Mesendoderm (in vitro differentiated cells): Measurements from ENCODE around the gene KHDC4.
A peak's percentile ranks its signal among the peaks of the same experiment; 100 is the strongest.

Experiments used
- DNase-seq: peaks from one replicate; pipeline ENCODE4 v3.0.0; 2013
- H2AK5ac ChIP-seq: 2 replicates; pipeline ENCODE4 v1.6.1; 2013; ENCODE audit warnings: low read length, inconsistent platforms
- H2BK120ac ChIP-seq: 2 replicates; pipeline ENCODE4 v1.6.1; 2013; ENCODE audit warnings: low read depth, mild to moderate bottlenecking, low read length, moderate library complexity, mixed read lengths
- H2BK15ac ChIP-seq: replicated peaks from 2 replicates; pipeline ENCODE4 v1.6.1; 2013; ENCODE audit warnings: low read depth, mild to moderate bottlenecking, moderate library complexity
- H2BK5ac ChIP-seq: 2 replicates; pipeline ENCODE4 v1.6.1; 2013; ENCODE audit warnings: low read length, inconsistent platforms
- H3K18ac ChIP-seq: 2 replicates; pipeline ENCODE4 v1.6.1; 2013; ENCODE audit warnings: mild to moderate bottlenecking, low read length, mixed read lengths
- H3K23ac ChIP-seq: one replicate; pipeline ENCODE4 v1.6.1; 2013; ENCODE audit warnings: low read length
- H3K27ac ChIP-seq: 2 replicates; pipeline ENCODE4 v1.5.1; 2013; ENCODE audit warnings: low read depth, mild to moderate bottlenecking, inconsistent platforms, low read length, moderate library complexity
- H3K27me3 ChIP-seq: 2 replicates; pipeline ENCODE4 v1.6.1; 2013; ENCODE audit warnings: low read length, control low read depth, mild to moderate bottlenecking, inconsistent platforms; ENCODE audit not compliant: insufficient read depth, poor library complexity
- H3K36me3 ChIP-seq: 2 replicates; pipeline ENCODE4 v1.6.1; 2013; ENCODE audit warnings: low read length, inconsistent platforms; ENCODE audit not compliant: control insufficient read depth, insufficient read depth
- H3K4ac ChIP-seq: one replicate; pipeline ENCODE4 v1.6.1; 2013; ENCODE audit warnings: low read depth, mild to moderate bottlenecking, low read length, moderate library complexity
- H3K4me1 ChIP-seq: 2 replicates; pipeline ENCODE4 v1.6.1; 2013; ENCODE audit warnings: low read depth, low read length, inconsistent platforms; ENCODE audit not compliant: control insufficient read depth
- H3K4me2 ChIP-seq: 2 replicates; pipeline ENCODE4 v1.6.1; 2013; ENCODE audit warnings: low read length
- H3K4me3 ChIP-seq: 2 replicates; pipeline ENCODE4 v1.5.1; 2013; ENCODE audit warnings: mild to moderate bottlenecking, low read length
- H3K56ac ChIP-seq: one replicate; pipeline ENCODE4 v1.6.1; 2013; ENCODE audit warnings: low read length
- H3K79me1 ChIP-seq: 2 replicates; pipeline ENCODE4 v1.6.1; 2013; ENCODE audit warnings: low read length, inconsistent platforms
- H3K79me2 ChIP-seq: 2 replicates; pipeline ENCODE4 v1.6.1; 2013; ENCODE audit warnings: mild to moderate bottlenecking, low read length; ENCODE audit not compliant: control insufficient read depth, insufficient read depth
- H3K9ac ChIP-seq: 2 replicates; pipeline ENCODE4 v1.6.1; 2013; ENCODE audit warnings: low read length, inconsistent platforms
- H4K5ac ChIP-seq: one replicate; pipeline ENCODE4 v1.6.1; 2013; ENCODE audit warnings: low read length
- H4K8ac ChIP-seq: one replicate; pipeline ENCODE4 v1.6.1; 2013; ENCODE audit warnings: low read depth, mild to moderate bottlenecking, control low read depth, low read length, moderate library complexity
- WGBS: extraction: QIAGEN DNeasy Blood & Tissue Kit; methylation state at CpG from one replicate; pipeline ENCODE4 v1.1.7; 2013; ENCODE audit warnings: low lambda C conversion rate, missing lambda C conversion rate; ENCODE audit not compliant: insufficient coverage; ENCODE audit errors: extremely low coverage; 5-methylcytosine and 5-hydroxymethylcytosine counted together

Gene KHDC4

GRCh38 chr1:155975375-155976061 is 41.3 kb upstream of the KHDC4 start:
- peak overlapping the region; percentile 34 for H3K27ac ChIP-seq
- peak overlapping the region; percentile 91 for H3K4me2 ChIP-seq
- H4K8ac ChIP-seq: no peak overlapping the region
- H3K4me3 ChIP-seq: no peak overlapping the region
- peak overlapping the region; percentile 83 for H3K4ac ChIP-seq
- H2AK5ac ChIP-seq: peak overlapping the region; percentile 80
- peaks cover 35% of the 10 kb centered on the region for H3K79me1 ChIP-seq
- H2BK15ac ChIP-seq: no peak overlapping the region
- H3K79me2 ChIP-seq: peaks cover 65% of the 10 kb centered on the region
- DNase-seq: no peak
- peaks cover 25% of the 10 kb centered on the region for H3K4me1 ChIP-seq
- H4K5ac ChIP-seq: no peak overlapping the region
- peak overlapping the region; percentile 77 for H3K9ac ChIP-seq
- no peaks in the 10 kb centered on the region for H3K36me3 ChIP-seq
- H2BK5ac ChIP-seq: peak overlapping the region; percentile 89
- peak overlapping the region; percentile 77 for H3K18ac ChIP-seq
- no peaks in the 10 kb centered on the region for H3K27me3 ChIP-seq
- H3K23ac ChIP-seq: peak overlapping the region; percentile 97
- WGBS: no CpG with 5 or more reads among the region's 4 CpGs
- peak overlapping the region; percentile 97 for H3K56ac ChIP-seq
- H2BK120ac ChIP-seq: no peak overlapping the region

GRCh38 chr1:155974208-155975115 is 40.2 kb upstream of the KHDC4 start:
- no peak overlapping the region for H3K4me3 ChIP-seq
- peak overlapping the region; percentile 97 for H3K23ac ChIP-seq
- no CpG with 5 or more reads among the region's 13 CpGs for WGBS
- H3K56ac ChIP-seq: peak overlapping the region; percentile 97
- no peak overlapping the region for H2BK120ac ChIP-seq
- no peak overlapping the region for H4K8ac ChIP-seq
- H3K27ac ChIP-seq: no peak overlapping the region
- peak overlapping the region; percentile 91 for H3K4me2 ChIP-seq
- peaks cover 35% of the 10 kb centered on the region for H3K79me1 ChIP-seq
- no peaks in the 10 kb centered on the region for H3K36me3 ChIP-seq
- H3K4me1 ChIP-seq: peaks cover 21% of the 10 kb centered on the region
- no peaks in the 10 kb centered on the region for H3K27me3 ChIP-seq
- no peak for DNase-seq
- no peak overlapping the region for H3K4ac ChIP-seq
- H4K5ac ChIP-seq: no peak overlapping the region
- no peak overlapping the region for H3K18ac ChIP-seq
- H2BK5ac ChIP-seq: no peak overlapping the region
- peak overlapping the region; percentile 80 for H2AK5ac ChIP-seq
- H3K9ac ChIP-seq: peak overlapping the region; percentile 77
- H3K79me2 ChIP-seq: peaks cover 70% of the 10 kb centered on the region
- no peak overlapping the region for H2BK15ac ChIP-seq

GRCh38 chr1:155973723-155974122 is 39.5 kb upstream of the KHDC4 start:
- no peak overlapping the region for H4K8ac ChIP-seq
- no peak overlapping the region for H3K4me2 ChIP-seq
- H3K23ac ChIP-seq: no peak overlapping the region
- H3K27ac ChIP-seq: no peak overlapping the region
- DNase-seq: no peak
- no peak overlapping the region for H2BK120ac ChIP-seq
- H2AK5ac ChIP-seq: no peak overlapping the region
- peaks cover 36% of the 10 kb centered on the region for H3K79me1 ChIP-seq
- H2BK5ac ChIP-seq: no peak overlapping the region
- H3K4me3 ChIP-seq: no peak overlapping the region
- H2BK15ac ChIP-seq: no peak overlapping the region
- H3K18ac ChIP-seq: no peak overlapping the region
- no peak overlapping the region for H3K9ac ChIP-seq
- H3K56ac ChIP-seq: no peak overlapping the region
- peaks cover 74% of the 10 kb centered on the region for H3K79me2 ChIP-seq
- H3K36me3 ChIP-seq: peaks cover 2% of the 10 kb centered on the region
- no peak overlapping the region for H4K5ac ChIP-seq
- H3K4me1 ChIP-seq: peaks cover 20% of the 10 kb centered on the region
- H3K4ac ChIP-seq: no peak overlapping the region
- no peaks in the 10 kb centered on the region for H3K27me3 ChIP-seq
- WGBS: no CpG with 5 or more reads among the region's 3 CpGs

- Histone ChIP-seq H2AK5ac (no peak overlapping the region), H3K36me3 (peaks cover 2% of the 10 kb centered on the region), H3K27ac (no peak overlapping the region), H2BK5ac (no peak overlapping the region), H3K79me1 (peaks cover 37% of the 10 kb centered on the region), H3K56ac (no peak overlapping the region), H3K4me2 (no peak overlapping the region), H4K8ac (no peak overlapping the region), H2BK15ac (no peak overlapping the region), H3K27me3 (no peaks in the 10 kb centered on the region), H3K9ac (no peak overlapping the region), H2BK120ac (no peak overlapping the region), H3K4me1 (peaks cover 18% of the 10 kb centered on the region), H4K5ac (no peak overlapping the region), H3K79me2 (peaks cover 67% of the 10 kb centered on the region), H3K18ac (no peak overlapping the region), H3K4me3 (no peak overlapping the region), H3K4ac (no peak overlapping the region), H3K23ac (no peak overlapping the region)
- no peak for DNase-seq
- WGBS: no CpG with 5 or more reads among the region's 9 CpGs
Measured at GRCh38 chr1:155971910-155972809, 37.9 kb upstream of the KHDC4 start.

GRCh38 chr1:155970531-155971167 is 36.4 kb upstream of the KHDC4 start:
- Histone ChIP-seq H3K23ac (no peak overlapping the region), H3K79me2 (peaks cover 52% of the 10 kb centered on the region), H4K8ac (no peak overlapping the region), H3K27me3 (no peaks in the 10 kb centered on the region), H3K4me3 (no peak overlapping the region), H3K18ac (no peak overlapping the region), H3K9ac (peak overlapping the region; percentile 1), H4K5ac (no peak overlapping the region), H3K56ac (peak overlapping the region; percentile 54), H2BK15ac (no peak overlapping the region), H3K4ac (no peak overlapping the region), H2BK120ac (no peak overlapping the region), H2BK5ac (no peak overlapping the region), H3K4me2 (no peak overlapping the region), H2AK5ac (no peak overlapping the region), H3K4me1 (peaks cover 14% of the 10 kb centered on the region), H3K79me1 (peaks cover 41% of the 10 kb centered on the region), H3K36me3 (peaks cover 5% of the 10 kb centered on the region), H3K27ac (no peak overlapping the region)
- DNase-seq: peak; percentile 46
- no CpG with 5 or more reads among the region's 11 CpGs for WGBS
